ENCODE results near the gene ACSL3. TPM values are rescaled to one million over a fixed set of nuclear protein-coding genes. Genes with fewer than 3 reads are reported as not detected.
"Not testable (repeated sequence)": the region's sequence is repeated elsewhere in the genome, so short reads cannot be mapped to it uniquely, and the experiment has no call there.

ACSL3 gene
- total RNA-seq, 1 donor from 2014 or later: 106 TPM

GRCh38 chr2:222915092-222915957 is 54.5 kb downstream of the ACSL3 start:
- TF ChIP-seq EZH2 (IDR thresholded peaks at IDR 0.05) (no peak), EZH2phosphoT487 (IDR thresholded peaks at IDR 0.05) (no peak), CTCF (IDR thresholded peaks at IDR 0.05) (peak; percentile 55)
- H3K27ac Mint-ChIP-seq: no peak overlapping the region
- Histone ChIP-seq H2AFZ (replicated peaks) (no peak overlapping the region), H3K27ac (no peak overlapping the region), H3K4me1 (peaks cover 10% of the 10 kb centered on the region), H3K36me3 (peaks cover 11% of the 10 kb centered on the region), H3K9ac (no peak overlapping the region), H3K27me3 (no peaks in the 10 kb centered on the region), H3K9me3 (ENCODE audit: low read depth) (no peaks in the 10 kb centered on the region), H4K20me1 (ENCODE audit: low read depth) (peaks cover 30% of the 10 kb centered on the region), H3K4me3 (no peak overlapping the region), H3K79me2 (ENCODE audit: low read depth) (peaks cover 52% of the 10 kb centered on the region), H3K4me2 (no peak overlapping the region), H3F3A (ENCODE audit: low read depth) (no peaks in the 10 kb centered on the region)
- no peak for DNase-seq (ENCODE audit: low spot score)
- peaks cover 10% of the 10 kb centered on the region for H3K4me1 Mint-ChIP-seq
- H3K36me3 Mint-ChIP-seq: peaks cover 19% of the 10 kb centered on the region
- H3K27me3 Mint-ChIP-seq (ENCODE audit: insufficient read depth, low read depth): no peaks in the 10 kb centered on the region
- H3K9me3 Mint-ChIP-seq: no peaks in the 10 kb centered on the region
- H3K4me3 Mint-ChIP-seq: no peak overlapping the region

- H3K79me2 ChIP-seq (ENCODE audit: low read depth): peaks cover 41% of the 10 kb centered on the region
- H2AFZ ChIP-seq (replicated peaks): no peak overlapping the region
- Mint-ChIP-seq H3K27me3 (ENCODE audit: insufficient read depth, low read depth) (no peaks in the 10 kb centered on the region), H3K4me3 (no peak overlapping the region), H3K4me1 (peaks cover 8% of the 10 kb centered on the region), H3K27ac (no peak overlapping the region), H3K36me3 (peaks cover 13% of the 10 kb centered on the region), H3K9me3 (no peaks in the 10 kb centered on the region)
- TF ChIP-seq CTCF (IDR thresholded peaks at IDR 0.05) (peak; percentile 27), EZH2phosphoT487 (IDR thresholded peaks at IDR 0.05) (no peak)
- H4K20me1 ChIP-seq (ENCODE audit: low read depth): peaks cover 28% of the 10 kb centered on the region
- H3K36me3 ChIP-seq: peaks cover 8% of the 10 kb centered on the region
- no peak for DNase-seq (ENCODE audit: low spot score)
- H3K27ac ChIP-seq: no peak overlapping the region
- no peaks in the 10 kb centered on the region for H3F3A ChIP-seq (ENCODE audit: low read depth)
- no peak overlapping the region for H3K9ac ChIP-seq
- H3K27me3 ChIP-seq: no peaks in the 10 kb centered on the region
- no peaks in the 10 kb centered on the region for H3K9me3 ChIP-seq (ENCODE audit: low read depth)
- no peak overlapping the region for H3K4me2 ChIP-seq
- peaks cover 8% of the 10 kb centered on the region for H3K4me1 ChIP-seq
- no peak overlapping the region for H3K4me3 ChIP-seq
Measured at GRCh38 chr2:222916229-222917197, 55.7 kb downstream of the ACSL3 start.

DNA sequence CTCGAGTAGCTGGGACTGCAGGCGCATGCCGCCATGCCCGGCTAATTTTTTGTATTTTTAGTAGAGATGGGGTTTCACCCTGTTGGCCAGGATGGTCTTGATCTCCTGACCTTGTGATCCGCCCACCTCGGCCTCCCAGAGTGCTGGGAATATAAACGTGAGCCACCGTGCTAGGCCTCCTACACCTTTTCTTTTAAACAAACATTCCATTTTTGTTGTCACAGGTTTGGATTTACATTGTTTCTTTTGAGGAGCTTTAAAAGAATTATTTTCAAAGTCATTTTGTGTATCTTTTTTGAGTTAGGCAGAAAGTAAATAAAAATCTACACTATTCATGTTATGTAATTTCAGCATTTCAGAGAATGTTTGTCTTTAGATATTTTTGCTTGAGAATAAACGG is 56.4 kb downstream of the ACSL3 start:
- H3K9me3 Mint-ChIP-seq; H3F3A ChIP-seq (ENCODE audit: low read depth); H3K9ac ChIP-seq; H3K4me1 Mint-ChIP-seq; H2AFZ ChIP-seq (replicated peaks); H3K4me1 ChIP-seq; H3K4me2 ChIP-seq; H3K4me3 ChIP-seq; H3K9me3 ChIP-seq (ENCODE audit: low read depth); H3K27me3 Mint-ChIP-seq (ENCODE audit: insufficient read depth, low read depth); H3K27me3 ChIP-seq; H3K27ac Mint-ChIP-seq; H3K4me3 Mint-ChIP-seq; H3K36me3 ChIP-seq; DNase-seq (ENCODE audit: low spot score); H3K27ac ChIP-seq: not testable (repeated sequence)
- peaks cover 34% of the 10 kb centered on the region for H3K79me2 ChIP-seq (ENCODE audit: low read depth)
- H4K20me1 ChIP-seq (ENCODE audit: low read depth): peaks cover 21% of the 10 kb centered on the region
- H3K36me3 Mint-ChIP-seq: peaks cover 17% of the 10 kb centered on the region
